WTC11 (cell line): Measurements from ENCODE around the gene ANKRD22.

Experiments
- PREB ChIP-seq: sonication (generic); formaldehyde crosslinking; IDR thresholded peaks from 2 replicates; pipeline ENCODE4 v1.8.1; 2022; ENCODE audit warnings: mild to moderate bottlenecking, missing genetic modification reagents, moderate library complexity, borderline replicate concordance
- TF ChIP-seq, protein P1 (sequence below): fragments of 250-450 bp; sonication (Bioruptor Pico); IDR thresholded peaks from 2 replicates; pipeline ENCODE4 v1.8.0; 2021; ENCODE audit warnings: mild to moderate bottlenecking

- TF ChIP-seq, protein P1, sequence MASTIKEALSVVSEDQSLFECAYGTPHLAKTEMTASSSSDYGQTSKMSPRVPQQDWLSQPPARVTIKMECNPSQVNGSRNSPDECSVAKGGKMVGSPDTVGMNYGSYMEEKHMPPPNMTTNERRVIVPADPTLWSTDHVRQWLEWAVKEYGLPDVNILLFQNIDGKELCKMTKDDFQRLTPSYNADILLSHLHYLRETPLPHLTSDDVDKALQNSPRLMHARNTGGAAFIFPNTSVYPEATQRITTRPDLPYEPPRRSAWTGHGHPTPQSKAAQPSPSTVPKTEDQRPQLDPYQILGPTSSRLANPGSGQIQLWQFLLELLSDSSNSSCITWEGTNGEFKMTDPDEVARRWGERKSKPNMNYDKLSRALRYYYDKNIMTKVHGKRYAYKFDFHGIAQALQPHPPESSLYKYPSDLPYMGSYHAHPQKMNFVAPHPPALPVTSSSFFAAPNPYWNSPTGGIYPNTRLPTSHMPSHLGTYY, result no peak
- TF ChIP-seq PREB (CRISPR knock-in tag), result no peak
Measured at GRCh38 chr10:88787463-88787862, 64.2 kb downstream of the ANKRD22 start.
